ENCODE measurements around the gene PDXK.

DNA sequence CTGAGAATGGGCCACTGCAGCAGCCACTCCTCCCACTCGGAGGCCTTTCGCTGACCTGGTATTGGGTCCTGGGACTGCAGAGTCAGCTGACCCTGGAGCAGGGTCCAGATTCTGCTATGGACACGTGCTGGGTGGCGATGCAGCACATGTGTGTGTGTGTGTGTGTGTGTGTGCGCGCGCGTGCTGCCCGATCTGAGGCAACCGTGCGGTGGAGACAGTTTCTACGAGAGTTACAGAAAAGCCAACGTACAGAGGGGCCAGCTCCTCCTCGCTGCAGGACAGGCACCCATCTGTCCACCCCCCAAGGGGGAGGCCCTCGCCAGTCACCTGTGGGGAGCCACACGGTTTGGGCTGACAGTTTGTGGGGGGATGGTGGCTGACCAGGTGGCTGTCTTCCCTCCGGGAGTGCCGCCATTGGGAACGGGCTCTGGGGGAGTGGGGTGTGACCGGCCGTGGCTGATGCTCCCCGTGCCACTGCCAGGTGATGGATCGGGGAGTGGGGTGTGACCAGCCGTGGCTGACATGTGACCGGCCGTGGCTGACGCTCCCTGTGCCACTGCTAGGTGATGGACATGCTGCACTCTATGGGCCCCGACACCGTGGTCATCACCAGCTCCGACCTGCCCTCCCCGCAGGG is 33.1 kb downstream of the PDXK start:
- TF ChIP-seq, protein P1, sequence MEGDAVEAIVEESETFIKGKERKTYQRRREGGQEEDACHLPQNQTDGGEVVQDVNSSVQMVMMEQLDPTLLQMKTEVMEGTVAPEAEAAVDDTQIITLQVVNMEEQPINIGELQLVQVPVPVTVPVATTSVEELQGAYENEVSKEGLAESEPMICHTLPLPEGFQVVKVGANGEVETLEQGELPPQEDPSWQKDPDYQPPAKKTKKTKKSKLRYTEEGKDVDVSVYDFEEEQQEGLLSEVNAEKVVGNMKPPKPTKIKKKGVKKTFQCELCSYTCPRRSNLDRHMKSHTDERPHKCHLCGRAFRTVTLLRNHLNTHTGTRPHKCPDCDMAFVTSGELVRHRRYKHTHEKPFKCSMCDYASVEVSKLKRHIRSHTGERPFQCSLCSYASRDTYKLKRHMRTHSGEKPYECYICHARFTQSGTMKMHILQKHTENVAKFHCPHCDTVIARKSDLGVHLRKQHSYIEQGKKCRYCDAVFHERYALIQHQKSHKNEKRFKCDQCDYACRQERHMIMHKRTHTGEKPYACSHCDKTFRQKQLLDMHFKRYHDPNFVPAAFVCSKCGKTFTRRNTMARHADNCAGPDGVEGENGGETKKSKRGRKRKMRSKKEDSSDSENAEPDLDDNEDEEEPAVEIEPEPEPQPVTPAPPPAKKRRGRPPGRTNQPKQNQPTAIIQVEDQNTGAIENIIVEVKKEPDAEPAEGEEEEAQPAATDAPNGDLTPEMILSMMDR (IDR thresholded peaks at IDR 0.05; ENCODE audit: poor library complexity) = no peak
- no peak for TF ChIP-seq EZH2 (IDR thresholded peaks at IDR 0.05; ENCODE audit: borderline replicate concordance)
- TF ChIP-seq EZH2phosphoT487 (IDR thresholded peaks at IDR 0.05; ENCODE audit: low read depth, severe bottlenecking, unreplicated experiment) = no peak
